ENCODE results near the gene DHODH. TPM values are rescaled to one million over a fixed set of nuclear protein-coding genes. Genes with fewer than 3 reads are reported as not detected.
"Not testable (repeated sequence)": the region's sequence is repeated elsewhere in the genome, so short reads cannot be mapped to it uniquely, and the experiment has no call there.

DHODH gene
- total and polyA plus RNA-seq, 2 donors from 2014 or later, result 8.9 to 10.7 TPM

DNA sequence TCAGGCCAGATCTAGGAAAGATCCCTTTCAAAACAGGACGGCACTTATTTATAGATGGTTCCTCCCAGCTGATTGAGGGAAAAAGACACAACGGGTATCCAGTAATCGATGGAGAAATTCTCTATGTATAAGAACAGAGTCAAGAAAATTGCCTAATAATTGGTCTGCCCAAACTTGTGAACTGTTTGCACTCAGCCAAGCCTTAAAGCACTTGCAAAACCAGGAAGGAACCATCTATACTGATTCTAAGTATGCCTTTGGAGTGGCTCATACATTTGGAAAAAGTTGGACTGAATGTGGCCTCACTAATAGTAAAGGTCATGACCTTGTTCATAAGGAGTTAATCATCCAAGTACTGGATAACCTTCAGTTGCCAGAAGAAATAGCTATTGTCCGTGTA, 60.4 kb downstream of the DHODH start:
- intact Hi-C loops (cut with DNase I), result no loop called here
- Histone ChIP-seq H3K9me3 (ENCODE audit: control insufficient read depth in 2 of 3, insufficient read depth in 1 of 3, low read length in 3 of 3) (no peaks in the 10 kb centered on the region), H3K27me3 (ENCODE audit: control insufficient read depth, insufficient read depth, low read length) (no peaks in the 10 kb centered on the region), H3K4me3 (ENCODE audit: low read length in 3 of 3) (no peak overlapping the region), H3K9ac (ENCODE audit: low read length in 3 of 3) (no peak overlapping the region), H3K4me1 (ENCODE audit: control insufficient read depth in 2 of 3, insufficient read depth in 2 of 3, low read depth in 1 of 3, low read length in 3 of 3) (no peaks in the 10 kb centered on the region), H3K36me3 (ENCODE audit: control insufficient read depth in 2 of 3, insufficient read depth in 3 of 3, low read length in 3 of 3) (no peaks in the 10 kb centered on the region), H3K27ac (ENCODE audit: low read depth in 2 of 2, low read length in 2 of 2) (no peak overlapping the region)
- DNase-seq (no peak), FAIRE-seq (no peak)
- TF ChIP-seq, protein P1, sequence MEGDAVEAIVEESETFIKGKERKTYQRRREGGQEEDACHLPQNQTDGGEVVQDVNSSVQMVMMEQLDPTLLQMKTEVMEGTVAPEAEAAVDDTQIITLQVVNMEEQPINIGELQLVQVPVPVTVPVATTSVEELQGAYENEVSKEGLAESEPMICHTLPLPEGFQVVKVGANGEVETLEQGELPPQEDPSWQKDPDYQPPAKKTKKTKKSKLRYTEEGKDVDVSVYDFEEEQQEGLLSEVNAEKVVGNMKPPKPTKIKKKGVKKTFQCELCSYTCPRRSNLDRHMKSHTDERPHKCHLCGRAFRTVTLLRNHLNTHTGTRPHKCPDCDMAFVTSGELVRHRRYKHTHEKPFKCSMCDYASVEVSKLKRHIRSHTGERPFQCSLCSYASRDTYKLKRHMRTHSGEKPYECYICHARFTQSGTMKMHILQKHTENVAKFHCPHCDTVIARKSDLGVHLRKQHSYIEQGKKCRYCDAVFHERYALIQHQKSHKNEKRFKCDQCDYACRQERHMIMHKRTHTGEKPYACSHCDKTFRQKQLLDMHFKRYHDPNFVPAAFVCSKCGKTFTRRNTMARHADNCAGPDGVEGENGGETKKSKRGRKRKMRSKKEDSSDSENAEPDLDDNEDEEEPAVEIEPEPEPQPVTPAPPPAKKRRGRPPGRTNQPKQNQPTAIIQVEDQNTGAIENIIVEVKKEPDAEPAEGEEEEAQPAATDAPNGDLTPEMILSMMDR (IDR thresholded peaks at IDR 0.05; ENCODE audit: borderline replicate concordance, extremely low read depth, insufficient read depth), result no peak

DNA sequence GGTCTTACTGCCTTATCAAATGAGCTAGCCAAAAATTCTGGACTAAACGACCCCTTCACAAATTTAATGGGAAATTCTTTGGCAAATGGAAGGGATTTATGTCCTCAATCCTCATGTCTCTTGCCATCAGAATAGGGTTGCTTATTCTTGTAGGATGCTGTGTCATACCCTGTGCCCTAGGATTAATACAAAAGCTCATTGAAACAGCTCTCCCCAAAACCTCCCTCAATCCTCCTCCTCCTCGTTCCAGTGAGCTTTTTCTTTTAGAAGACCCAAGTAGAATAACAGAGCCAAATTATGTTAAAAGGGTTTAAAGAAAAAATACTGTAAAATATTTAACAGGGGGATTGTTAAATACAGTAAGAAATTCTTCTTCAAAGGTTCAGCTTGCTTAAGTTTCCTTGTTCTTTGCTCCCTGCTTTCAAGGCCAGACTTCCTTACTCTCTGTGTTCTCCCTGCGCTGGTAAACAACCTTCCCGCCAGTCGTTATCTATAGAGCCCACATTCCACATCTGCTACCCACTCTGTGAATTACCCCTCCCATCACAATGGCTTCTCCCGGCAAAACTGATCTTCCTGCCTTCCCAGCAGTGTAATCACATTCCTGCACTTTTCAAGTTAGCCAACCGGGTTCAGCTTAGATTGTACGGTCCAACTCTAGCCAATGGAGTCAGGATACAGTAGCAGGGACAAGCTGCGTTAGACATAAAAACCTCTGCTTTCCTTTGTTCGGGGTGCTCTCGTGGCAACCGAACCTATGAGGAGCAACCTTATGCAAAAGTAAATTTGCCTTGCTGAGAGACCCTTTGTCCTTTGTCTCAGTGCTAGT, 64.2 kb downstream of the DHODH start:
- DNase-seq (peak in 1 of 5 donors; percentile 8), FAIRE-seq (no peak)
- H3K27ac ChIP-seq (ENCODE audit: low read depth in 2 of 2, low read length in 2 of 2), result no peak overlapping the region
- no peaks in the 10 kb centered on the region for H3K27me3 ChIP-seq (ENCODE audit: control insufficient read depth, insufficient read depth, low read length)
- no peaks in the 10 kb centered on the region for H3K4me1 ChIP-seq (ENCODE audit: control insufficient read depth in 2 of 3, insufficient read depth in 2 of 3, low read depth in 1 of 3, low read length in 3 of 3)
- H3K4me3 ChIP-seq (ENCODE audit: low read length in 3 of 3), result no peak overlapping the region
- H3K9me3 ChIP-seq (ENCODE audit: control insufficient read depth in 2 of 3, insufficient read depth in 1 of 3, low read length in 3 of 3), result no peaks in the 10 kb centered on the region
- H3K36me3 ChIP-seq (ENCODE audit: control insufficient read depth in 2 of 3, insufficient read depth in 3 of 3, low read length in 3 of 3), result no peaks in the 10 kb centered on the region
- intact Hi-C loops (cut with DNase I), result no loop called here
- no peak overlapping the region for H3K9ac ChIP-seq (ENCODE audit: low read length in 3 of 3)
- TF ChIP-seq, protein P1 (IDR thresholded peaks at IDR 0.05; ENCODE audit: borderline replicate concordance, extremely low read depth, insufficient read depth), result no peak

DNA sequence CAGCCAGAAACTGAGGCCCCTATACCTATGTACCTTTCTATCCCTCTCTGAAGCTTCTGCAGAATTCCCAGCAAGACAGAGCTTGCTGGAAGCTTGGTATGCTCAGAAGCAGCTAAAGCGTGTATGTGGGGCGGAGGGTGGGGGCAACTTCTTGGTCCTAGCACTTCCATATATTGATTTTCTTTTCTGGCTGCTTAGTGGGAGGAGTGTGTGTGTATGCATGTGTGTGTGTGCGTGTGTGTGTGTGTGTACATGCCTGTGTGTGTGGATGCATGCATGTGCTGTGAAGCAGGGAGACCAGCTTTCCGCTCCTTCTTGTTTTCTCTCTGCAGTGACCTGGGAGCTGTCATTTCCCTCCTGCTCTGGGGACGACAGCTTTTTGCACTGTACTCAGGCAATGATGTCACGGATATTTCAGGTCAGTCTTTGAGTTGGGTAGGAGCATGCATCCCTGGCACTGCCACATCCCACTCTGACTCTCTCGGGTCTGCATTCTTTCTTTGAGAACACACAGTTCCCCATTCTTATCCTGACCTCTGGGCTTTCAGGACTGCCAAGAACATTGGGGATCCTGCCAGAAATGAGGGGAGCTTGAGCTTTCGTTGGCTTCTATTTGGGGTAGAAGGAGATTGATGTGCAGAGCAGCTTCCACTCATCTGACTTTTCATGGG, 65.2 kb downstream of the DHODH start:
- Histone ChIP-seq H3K4me3 (ENCODE audit: low read length in 3 of 3) (no peak overlapping the region), H3K27ac (ENCODE audit: low read depth in 2 of 2, low read length in 2 of 2) (no peak overlapping the region), H3K4me1 (ENCODE audit: control insufficient read depth in 2 of 3, insufficient read depth in 2 of 3, low read depth in 1 of 3, low read length in 3 of 3) (no peaks in the 10 kb centered on the region), H3K27me3 (ENCODE audit: control insufficient read depth, insufficient read depth, low read length) (no peaks in the 10 kb centered on the region), H3K36me3 (ENCODE audit: control insufficient read depth in 2 of 3, insufficient read depth in 3 of 3, low read length in 3 of 3) (no peaks in the 10 kb centered on the region), H3K9ac (ENCODE audit: low read length in 3 of 3) (no peak overlapping the region), H3K9me3 (ENCODE audit: control insufficient read depth in 2 of 3, insufficient read depth in 1 of 3, low read length in 3 of 3) (no peaks in the 10 kb centered on the region)
- TF ChIP-seq, protein P1 (IDR thresholded peaks at IDR 0.05; ENCODE audit: borderline replicate concordance, extremely low read depth, insufficient read depth), result no peak
- no peak for FAIRE-seq
- DNase-seq, result no peak
- intact Hi-C loops (cut with DNase I), result no loop called here

- H3K9ac ChIP-seq (ENCODE audit: low read length in 3 of 3); intact Hi-C loops (cut with DNase I); H3K27ac ChIP-seq (ENCODE audit: low read depth in 2 of 2, low read length in 2 of 2); DNase-seq; H3K4me1 ChIP-seq (ENCODE audit: control insufficient read depth in 2 of 3, insufficient read depth in 2 of 3, low read depth in 1 of 3, low read length in 3 of 3); H3K36me3 ChIP-seq (ENCODE audit: control insufficient read depth in 2 of 3, insufficient read depth in 3 of 3, low read length in 3 of 3); H3K27me3 ChIP-seq (ENCODE audit: control insufficient read depth, insufficient read depth, low read length); H3K9me3 ChIP-seq (ENCODE audit: control insufficient read depth in 2 of 3, insufficient read depth in 1 of 3, low read length in 3 of 3); FAIRE-seq; H3K4me3 ChIP-seq (ENCODE audit: low read length in 3 of 3): not testable (repeated sequence)
Measured at GRCh38 chr16:72075067-72075466, 66.5 kb downstream of the DHODH start.

Measured in kidney (tissue), 14 donors.